ENCODE measurements around the gene NFKBIZ. TPM values are rescaled to one million over a fixed set of nuclear protein-coding genes. Genes with fewer than 3 reads are reported as not detected.

NFKBIZ gene
- total and polyA plus RNA-seq, 2 experiments from 2014 or later: 15.7 to 19.1 TPM

DNA sequence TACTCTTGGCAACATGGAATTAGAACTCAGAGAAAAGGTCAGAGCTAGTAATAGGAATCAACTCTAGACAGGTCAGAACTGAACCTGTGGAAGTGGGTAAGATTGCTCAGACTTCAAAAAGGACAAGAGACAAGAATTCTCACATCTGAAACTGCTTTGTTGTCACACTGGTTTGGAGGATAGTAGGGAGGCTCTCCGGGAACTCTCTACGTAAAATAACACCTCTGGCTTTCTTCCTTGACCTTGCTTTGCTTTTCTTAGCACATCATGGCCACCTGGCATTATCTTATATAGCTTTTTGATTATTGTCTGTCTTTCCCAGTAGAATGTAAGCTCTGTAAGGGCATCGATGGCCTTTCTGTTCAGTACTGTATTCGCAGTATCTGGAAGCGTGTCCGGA lies 13.2 kb upstream of the NFKBIZ start:
- Histone ChIP-seq H2AFZ (no peak overlapping the region), H3K9me3 (ENCODE audit: low read depth) (no peaks in the 10 kb centered on the region), H3K27ac (no peak overlapping the region), H3K4me3 (no peak overlapping the region), H3K27me3 (replicated peaks; ENCODE audit: insufficient read depth) (no peaks in the 10 kb centered on the region), H3K9me2 (ENCODE audit: insufficient read depth) (no peaks in the 10 kb centered on the region), H3F3A (ENCODE audit: insufficient read depth) (no peaks in the 10 kb centered on the region), H4K20me1 (ENCODE audit: insufficient read depth) (no peaks in the 10 kb centered on the region), H3K36me3 (ENCODE audit: low read depth) (no peaks in the 10 kb centered on the region), H3K79me2 (ENCODE audit: insufficient read depth) (no peaks in the 10 kb centered on the region), H3K9ac (no peak overlapping the region), H3K4me2 (ENCODE audit: unreplicated experiment) (no peak overlapping the region), H3K4me1 (ENCODE audit: insufficient read depth) (peaks cover 6% of the 10 kb centered on the region; the same call in 1 of the 2 replicates)
- 97 to 98% methylated on average over 6 of the region's 6 CpGs for WGBS, 2 experiments (ENCODE audit: low coverage in 1 of 2, low lambda C conversion rate in 2 of 2, missing lambda C conversion rate in 2 of 2)
- TF ChIP-seq EZH2phosphoT487 (IDR thresholded peaks at IDR 0.05; ENCODE audit: insufficient read depth, low read depth): no peak
- TF ChIP-seq EZH2 (IDR thresholded peaks at IDR 0.05; ENCODE audit: insufficient read depth, poor library complexity, severe bottlenecking): no peak
- in situ Hi-C loops (cut with MboI): no loop called here
- no peak for DNase-seq

- H3K4me2 ChIP-seq (ENCODE audit: unreplicated experiment): no peak overlapping the region
- peak; percentile 60 for DNase-seq
- H3K4me1 ChIP-seq (ENCODE audit: insufficient read depth): peaks cover 6% of the 10 kb centered on the region; the same call in 1 of the 2 replicates
- in situ Hi-C loops (cut with MboI): no loop called here
- H2AFZ ChIP-seq: no peak overlapping the region
- H3K9me3 ChIP-seq (ENCODE audit: low read depth): no peaks in the 10 kb centered on the region
- H3K36me3 ChIP-seq (ENCODE audit: low read depth): no peaks in the 10 kb centered on the region
- H4K20me1 ChIP-seq (ENCODE audit: insufficient read depth): no peaks in the 10 kb centered on the region
- no peaks in the 10 kb centered on the region for H3F3A ChIP-seq (ENCODE audit: insufficient read depth)
- no peaks in the 10 kb centered on the region for H3K27me3 ChIP-seq (replicated peaks; ENCODE audit: insufficient read depth)
- H3K9ac ChIP-seq: no peak overlapping the region
- no peaks in the 10 kb centered on the region for H3K9me2 ChIP-seq (ENCODE audit: insufficient read depth)
- H3K4me3 ChIP-seq: no peak overlapping the region
- H3K27ac ChIP-seq: no peak overlapping the region
- 49 to 50% methylated on average over 3 of the region's 3 CpGs for WGBS, 2 experiments (ENCODE audit: low coverage in 1 of 2, low lambda C conversion rate in 2 of 2, missing lambda C conversion rate in 2 of 2)
- TF ChIP-seq EZH2phosphoT487 (IDR thresholded peaks at IDR 0.05; ENCODE audit: insufficient read depth, low read depth): no peak
- no peak for TF ChIP-seq EZH2 (IDR thresholded peaks at IDR 0.05; ENCODE audit: insufficient read depth, poor library complexity, severe bottlenecking)
- no peaks in the 10 kb centered on the region for H3K79me2 ChIP-seq (ENCODE audit: insufficient read depth)
Measured at GRCh38 chr3:101836652-101837598, 12.4 kb upstream of the NFKBIZ start.

GRCh38 chr3:101838691-101839090 lies 10.6 kb upstream of the NFKBIZ start:
- WGBS, 2 experiments (ENCODE audit: low coverage in 1 of 2, low lambda C conversion rate in 2 of 2, missing lambda C conversion rate in 2 of 2): 97 to 98% methylated on average over 2 of the region's 2 CpGs
- H3K9me2 ChIP-seq (ENCODE audit: insufficient read depth): no peaks in the 10 kb centered on the region
- H3K27ac ChIP-seq: no peak overlapping the region
- in situ Hi-C loops (cut with MboI): no loop called here
- H3K9ac ChIP-seq: no peak overlapping the region
- no peaks in the 10 kb centered on the region for H3F3A ChIP-seq (ENCODE audit: insufficient read depth)
- TF ChIP-seq EZH2phosphoT487 (IDR thresholded peaks at IDR 0.05; ENCODE audit: insufficient read depth, low read depth): no peak
- TF ChIP-seq EZH2 (IDR thresholded peaks at IDR 0.05; ENCODE audit: insufficient read depth, poor library complexity, severe bottlenecking): no peak
- no peaks in the 10 kb centered on the region for H3K9me3 ChIP-seq (ENCODE audit: low read depth)
- H3K4me2 ChIP-seq (ENCODE audit: unreplicated experiment): no peak overlapping the region
- no peaks in the 10 kb centered on the region for H3K79me2 ChIP-seq (ENCODE audit: insufficient read depth)
- H2AFZ ChIP-seq: no peak overlapping the region
- peaks cover 13% of the 10 kb centered on the region for H3K4me1 ChIP-seq (ENCODE audit: insufficient read depth)
- no peak for DNase-seq
- H3K4me3 ChIP-seq: no peak overlapping the region
- H3K36me3 ChIP-seq (ENCODE audit: low read depth): no peaks in the 10 kb centered on the region
- no peaks in the 10 kb centered on the region for H4K20me1 ChIP-seq (ENCODE audit: insufficient read depth)
- H3K27me3 ChIP-seq (replicated peaks; ENCODE audit: insufficient read depth): no peaks in the 10 kb centered on the region

GRCh38 chr3:101840066-101840465 lies 9.2 kb upstream of the NFKBIZ start:
- no peak for DNase-seq
- no peaks in the 10 kb centered on the region for H3K27me3 ChIP-seq (replicated peaks; ENCODE audit: insufficient read depth)
- H3K36me3 ChIP-seq (ENCODE audit: low read depth): no peaks in the 10 kb centered on the region
- in situ Hi-C loops (cut with MboI): no loop called here
- H3K9me3 ChIP-seq (ENCODE audit: low read depth): no peaks in the 10 kb centered on the region
- H3K4me2 ChIP-seq (ENCODE audit: unreplicated experiment): no peak overlapping the region
- no peak overlapping the region for H3K4me3 ChIP-seq
- H4K20me1 ChIP-seq (ENCODE audit: insufficient read depth): no peaks in the 10 kb centered on the region
- H2AFZ ChIP-seq: no peak overlapping the region
- no peaks in the 10 kb centered on the region for H3K9me2 ChIP-seq (ENCODE audit: insufficient read depth)
- no peak for TF ChIP-seq EZH2 (IDR thresholded peaks at IDR 0.05; ENCODE audit: insufficient read depth, poor library complexity, severe bottlenecking)
- no peak for TF ChIP-seq EZH2phosphoT487 (IDR thresholded peaks at IDR 0.05; ENCODE audit: insufficient read depth, low read depth)
- H3K27ac ChIP-seq: no peak overlapping the region
- no peaks in the 10 kb centered on the region for H3F3A ChIP-seq (ENCODE audit: insufficient read depth)
- no peaks in the 10 kb centered on the region for H3K79me2 ChIP-seq (ENCODE audit: insufficient read depth)
- peaks cover 13% of the 10 kb centered on the region for H3K4me1 ChIP-seq (ENCODE audit: insufficient read depth)
- H3K9ac ChIP-seq: no peak overlapping the region

Data from GM23248 (cell line).